ENCODE data around the gene TET1.
"Not testable (repeated sequence)": the region's sequence is repeated elsewhere in the genome, so short reads cannot be mapped to it uniquely, and the experiment has no call there.

DNA sequence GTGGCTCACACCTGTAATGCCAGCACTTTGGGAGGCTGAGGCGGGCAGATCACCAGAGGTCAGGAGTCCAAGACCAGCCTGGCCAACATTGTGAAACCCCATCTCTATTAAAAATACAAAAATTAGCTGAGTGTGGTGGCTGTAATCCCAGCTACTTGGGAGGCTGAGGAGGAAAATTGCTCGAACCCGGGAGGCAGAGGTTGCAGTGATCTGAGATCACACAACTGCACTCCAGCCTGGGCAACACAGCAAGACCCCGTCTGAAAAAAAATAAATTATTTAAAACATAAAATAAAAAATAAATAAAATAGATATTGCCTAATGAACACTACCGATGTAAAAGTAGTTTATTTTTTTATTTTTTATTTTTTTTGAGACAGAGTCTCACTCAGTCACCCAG lies 83.4 kb downstream of the TET1 start:
- TF ChIP-seq, protein P1, sequence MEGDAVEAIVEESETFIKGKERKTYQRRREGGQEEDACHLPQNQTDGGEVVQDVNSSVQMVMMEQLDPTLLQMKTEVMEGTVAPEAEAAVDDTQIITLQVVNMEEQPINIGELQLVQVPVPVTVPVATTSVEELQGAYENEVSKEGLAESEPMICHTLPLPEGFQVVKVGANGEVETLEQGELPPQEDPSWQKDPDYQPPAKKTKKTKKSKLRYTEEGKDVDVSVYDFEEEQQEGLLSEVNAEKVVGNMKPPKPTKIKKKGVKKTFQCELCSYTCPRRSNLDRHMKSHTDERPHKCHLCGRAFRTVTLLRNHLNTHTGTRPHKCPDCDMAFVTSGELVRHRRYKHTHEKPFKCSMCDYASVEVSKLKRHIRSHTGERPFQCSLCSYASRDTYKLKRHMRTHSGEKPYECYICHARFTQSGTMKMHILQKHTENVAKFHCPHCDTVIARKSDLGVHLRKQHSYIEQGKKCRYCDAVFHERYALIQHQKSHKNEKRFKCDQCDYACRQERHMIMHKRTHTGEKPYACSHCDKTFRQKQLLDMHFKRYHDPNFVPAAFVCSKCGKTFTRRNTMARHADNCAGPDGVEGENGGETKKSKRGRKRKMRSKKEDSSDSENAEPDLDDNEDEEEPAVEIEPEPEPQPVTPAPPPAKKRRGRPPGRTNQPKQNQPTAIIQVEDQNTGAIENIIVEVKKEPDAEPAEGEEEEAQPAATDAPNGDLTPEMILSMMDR (IDR thresholded peaks at IDR 0.05; ENCODE audit: insufficient read depth, low read length) = not testable (repeated sequence)
- TF ChIP-seq, protein P2, sequence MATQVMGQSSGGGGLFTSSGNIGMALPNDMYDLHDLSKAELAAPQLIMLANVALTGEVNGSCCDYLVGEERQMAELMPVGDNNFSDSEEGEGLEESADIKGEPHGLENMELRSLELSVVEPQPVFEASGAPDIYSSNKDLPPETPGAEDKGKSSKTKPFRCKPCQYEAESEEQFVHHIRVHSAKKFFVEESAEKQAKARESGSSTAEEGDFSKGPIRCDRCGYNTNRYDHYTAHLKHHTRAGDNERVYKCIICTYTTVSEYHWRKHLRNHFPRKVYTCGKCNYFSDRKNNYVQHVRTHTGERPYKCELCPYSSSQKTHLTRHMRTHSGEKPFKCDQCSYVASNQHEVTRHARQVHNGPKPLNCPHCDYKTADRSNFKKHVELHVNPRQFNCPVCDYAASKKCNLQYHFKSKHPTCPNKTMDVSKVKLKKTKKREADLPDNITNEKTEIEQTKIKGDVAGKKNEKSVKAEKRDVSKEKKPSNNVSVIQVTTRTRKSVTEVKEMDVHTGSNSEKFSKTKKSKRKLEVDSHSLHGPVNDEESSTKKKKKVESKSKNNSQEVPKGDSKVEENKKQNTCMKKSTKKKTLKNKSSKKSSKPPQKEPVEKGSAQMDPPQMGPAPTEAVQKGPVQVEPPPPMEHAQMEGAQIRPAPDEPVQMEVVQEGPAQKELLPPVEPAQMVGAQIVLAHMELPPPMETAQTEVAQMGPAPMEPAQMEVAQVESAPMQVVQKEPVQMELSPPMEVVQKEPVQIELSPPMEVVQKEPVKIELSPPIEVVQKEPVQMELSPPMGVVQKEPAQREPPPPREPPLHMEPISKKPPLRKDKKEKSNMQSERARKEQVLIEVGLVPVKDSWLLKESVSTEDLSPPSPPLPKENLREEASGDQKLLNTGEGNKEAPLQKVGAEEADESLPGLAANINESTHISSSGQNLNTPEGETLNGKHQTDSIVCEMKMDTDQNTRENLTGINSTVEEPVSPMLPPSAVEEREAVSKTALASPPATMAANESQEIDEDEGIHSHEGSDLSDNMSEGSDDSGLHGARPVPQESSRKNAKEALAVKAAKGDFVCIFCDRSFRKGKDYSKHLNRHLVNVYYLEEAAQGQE (IDR thresholded peaks at IDR 0.05; ENCODE audit: insufficient replicate concordance, low read depth) = not testable (repeated sequence)

Data from HL-60 (cell line).